CD4-positive, alpha-beta T cell treated with Interleukin-6 for 4 hours (primary cell): ENCODE measurements around the gene COPB2.

Experiments used
- DNase-seq: peaks from one replicate; pipeline ENCODE4 v3.0.0-alpha.2; 2020; ENCODE audit warnings: mixed read lengths

The COPB2 gene

GRCh38 chr3:139326131-139326530 lies 63.3 kb downstream of the COPB2 start:
- no peak for DNase-seq

- DNase-seq, result no peak
Measured at GRCh38 chr3:139325551-139325950, 63.9 kb downstream of the COPB2 start.

- no peak for DNase-seq
Measured at GRCh38 chr3:139324456-139324855, 65.0 kb downstream of the COPB2 start.

GRCh38 chr3:139323146-139323545 lies 66.3 kb downstream of the COPB2 start:
- DNase-seq, result no peak

- no peak for DNase-seq
Measured at GRCh38 chr3:139322346-139322745, 67.1 kb downstream of the COPB2 start.

- DNase-seq, result no peak
Measured at GRCh38 chr3:139320551-139321309, 68.7 kb downstream of the COPB2 start.

- DNase-seq, result no peak
Measured at GRCh38 chr3:139319428-139320402, 69.7 kb downstream of the COPB2 start.

- no peak for DNase-seq
Measured at GRCh38 chr3:139318826-139319225, 70.6 kb downstream of the COPB2 start.

GRCh38 chr3:139318431-139318816 lies 71.0 kb downstream of the COPB2 start:
- DNase-seq, result no peak

- no peak for DNase-seq
Measured at GRCh38 chr3:139317660-139318430, 71.6 kb downstream of the COPB2 start.

GRCh38 chr3:139317215-139317614 lies 72.2 kb downstream of the COPB2 start:
- no peak for DNase-seq

- no peak for DNase-seq
Measured at GRCh38 chr3:139313921-139314320, 75.5 kb downstream of the COPB2 start.

GRCh38 chr3:139312959-139313358 lies 76.5 kb downstream of the COPB2 start:
- no peak for DNase-seq

- DNase-seq, result no peak
Measured at GRCh38 chr3:139312416-139312815, 77.0 kb downstream of the COPB2 start.

GRCh38 chr3:139311557-139311956 lies 77.9 kb downstream of the COPB2 start:
- no peak for DNase-seq

- no peak for DNase-seq
Measured at GRCh38 chr3:139310474-139310933, 78.9 kb downstream of the COPB2 start.

- no peak for DNase-seq
Measured at GRCh38 chr3:139309880-139310279, 79.6 kb downstream of the COPB2 start.

GRCh38 chr3:139309061-139309591 lies 80.3 kb downstream of the COPB2 start:
- no peak for DNase-seq

GRCh38 chr3:139308560-139308959 lies 80.9 kb downstream of the COPB2 start:
- no peak for DNase-seq

- no peak for DNase-seq
Measured at GRCh38 chr3:139307601-139308555, 81.6 kb downstream of the COPB2 start.
